Ovary (tissue), 3 donors: Measurements from ENCODE around the gene UPK3B.

Experiments used
- CTCF ChIP-seq, 3 donors: fragments of 450-650 bp in 2 of 3; fragments of 200-600 bp in 1 of 3; IDR thresholded peaks; one replicate each; pipeline versions ENCODE4 v1.5.1 to v1.8.0; 2016 to 2022; ENCODE audit warnings: antibody characterized with exemption in 3 of 3, mild to moderate bottlenecking in 1 of 3
- EP300 ChIP-seq: sonication (generic); formaldehyde crosslinking; IDR thresholded peaks from one replicate; pipeline ENCODE4 v1.6.1; 2017; ENCODE audit warnings: antibody characterized with exemption
- POLR2A ChIP-seq: fragments of 450-650 bp; IDR thresholded peaks from one replicate; pipeline ENCODE4 v1.6.1; 2017; ENCODE audit warnings: antibody characterized with exemption, mild to moderate bottlenecking, moderate library complexity
- donor health status: DM: no; HTN: no; CAD: no.

GRCh38 chr7:76514926-76515771, 4.8 kb downstream of the UPK3B start:
- no peak for TF ChIP-seq CTCF (IDR thresholded peaks at IDR 0.05)
- TF ChIP-seq POLR2A: no peak
- no peak for TF ChIP-seq EP300
